Neutrophil (primary cell): ENCODE measurements around the gene MDN1.
"Not testable (repeated sequence)": the region's sequence is repeated elsewhere in the genome, so short reads cannot be mapped to it uniquely, and the experiment has no call there.

ENCODE experiments used
- H3K27ac ChIP-seq: fragments of 200-600 bp; sonication (generic); 2 replicates; pipeline ENCODE4 v1.5.1; 2016; ENCODE audit warnings: mild to moderate bottlenecking, moderate library complexity
- H3K27me3 ChIP-seq: fragments of 200-600 bp; sonication (generic); 2 replicates; pipeline ENCODE4 v1.6.0; 2016; ENCODE audit warnings: mild to moderate bottlenecking
- H3K36me3 ChIP-seq: fragments of 200-600 bp; sonication (generic); 2 replicates; pipeline ENCODE4 v1.5.1; 2017
- H3K4me1 ChIP-seq, 2 experiments: fragments of 200-600 bp in 1 of 2; sonication (generic) in 1 of 2; 1 replicate in 1 of 2; 2 replicates in 1 of 2; pipeline versions ENCODE4 v1.5.1 to v1.6.1; 2013 to 2016; ENCODE audit warnings: low read depth in 1 of 2, low read length in 1 of 2, mild to moderate bottlenecking in 1 of 2, moderate library complexity in 1 of 2; ENCODE audit not compliant: control insufficient read depth in 1 of 2, insufficient read depth in 1 of 2
- H3K4me3 ChIP-seq, 2 experiments: fragments of 200-600 bp in 1 of 2; sonication (generic) in 1 of 2; 1 replicate in 1 of 2; 2 replicates in 1 of 2; pipeline ENCODE4 v1.5.1; 2013 to 2016; ENCODE audit warnings: low read depth in 1 of 2, low read length in 1 of 2, mild to moderate bottlenecking in 1 of 2, moderate library complexity in 1 of 2
- H3K9me3 ChIP-seq: fragments of 200-600 bp; sonication (generic); 2 replicates; pipeline ENCODE4 v1.5.1; 2016
- CTCF ChIP-seq: fragments of 200-600 bp; sonication (generic); IDR thresholded peaks from 2 replicates; pipeline ENCODE4 v1.5.1; 2016; ENCODE audit warnings: antibody characterized with exemption

MDN1 gene

DNA sequence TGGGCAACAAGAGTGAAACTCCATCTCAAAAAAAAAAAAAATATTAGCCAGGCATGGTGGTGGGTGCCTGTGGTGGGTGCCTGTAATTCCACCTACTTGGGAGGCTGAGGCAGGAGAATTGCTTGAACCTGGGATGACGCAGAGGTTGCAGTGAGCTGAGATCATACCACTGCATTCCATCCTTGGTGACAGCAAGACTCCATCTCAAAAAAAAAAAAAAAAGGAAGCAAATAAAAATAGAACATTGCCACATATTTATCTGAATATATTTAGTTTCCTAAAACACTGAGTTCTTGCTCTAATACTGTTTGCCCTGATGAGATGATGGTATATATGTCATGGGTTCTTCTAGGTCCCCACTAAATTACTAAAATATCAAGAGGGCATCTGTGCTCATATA, 38.4 kb upstream of the MDN1 start:
- H3K9me3 ChIP-seq: no peaks in the 10 kb centered on the region
- no peak for TF ChIP-seq CTCF
- H3K4me1 ChIP-seq: no peaks in the 10 kb centered on the region
- H3K4me3 ChIP-seq: no peak overlapping the region
- H3K27me3 ChIP-seq: no peaks in the 10 kb centered on the region
- peaks cover 90% of the 10 kb centered on the region for H3K36me3 ChIP-seq
- no peak overlapping the region for H3K27ac ChIP-seq

GRCh38 chr6:89853068-89853467, 33.5 kb upstream of the MDN1 start:
- TF ChIP-seq CTCF: no peak
- Histone ChIP-seq H3K27ac (no peak overlapping the region), H3K4me1 (no peaks in the 10 kb centered on the region), H3K9me3 (no peaks in the 10 kb centered on the region), H3K36me3 (peaks cover 76% of the 10 kb centered on the region), H3K27me3 (no peaks in the 10 kb centered on the region), H3K4me3 (no peak overlapping the region)

- not testable (repeated sequence) for H3K27me3 ChIP-seq, H3K27ac ChIP-seq, H3K9me3 ChIP-seq, H3K4me3 ChIP-seq, H3K4me1 ChIP-seq
- H3K36me3 ChIP-seq: peaks cover 34% of the 10 kb centered on the region
Measured at GRCh38 chr6:89847513-89847912, 27.9 kb upstream of the MDN1 start.

GRCh38 chr6:89843070-89843469, 23.5 kb upstream of the MDN1 start:
- H3K27ac ChIP-seq: no peak overlapping the region
- peaks cover 15% of the 10 kb centered on the region for H3K36me3 ChIP-seq
- no peak overlapping the region for H3K4me3 ChIP-seq
- TF ChIP-seq CTCF: no peak
- no peaks in the 10 kb centered on the region for H3K9me3 ChIP-seq
- no peaks in the 10 kb centered on the region for H3K4me1 ChIP-seq
- no peaks in the 10 kb centered on the region for H3K27me3 ChIP-seq

DNA sequence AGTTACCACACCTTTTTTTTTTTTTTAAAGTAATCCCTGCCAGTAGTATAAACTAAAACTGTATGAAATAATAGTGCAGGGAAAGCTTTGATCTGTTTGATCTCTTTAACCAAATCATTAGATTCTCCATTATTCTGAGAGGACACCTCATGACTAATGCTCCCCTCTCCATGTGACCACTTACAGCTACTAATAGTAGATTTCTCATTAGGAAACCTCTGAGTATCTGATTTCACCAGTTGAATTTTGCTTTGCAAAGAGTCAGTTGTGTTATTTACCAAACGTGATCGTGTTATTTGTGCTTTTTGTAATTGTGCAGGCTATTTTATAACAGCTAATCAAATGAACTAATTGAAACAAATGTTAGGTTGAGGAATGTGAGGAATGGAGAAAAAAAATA, 22.6 kb upstream of the MDN1 start:
- Histone ChIP-seq H3K27me3 (no peaks in the 10 kb centered on the region), H3K4me1 (no peaks in the 10 kb centered on the region), H3K36me3 (peaks cover 10% of the 10 kb centered on the region), H3K4me3 (no peak overlapping the region), H3K27ac (no peak overlapping the region), H3K9me3 (no peaks in the 10 kb centered on the region)
- no peak for TF ChIP-seq CTCF

DNA sequence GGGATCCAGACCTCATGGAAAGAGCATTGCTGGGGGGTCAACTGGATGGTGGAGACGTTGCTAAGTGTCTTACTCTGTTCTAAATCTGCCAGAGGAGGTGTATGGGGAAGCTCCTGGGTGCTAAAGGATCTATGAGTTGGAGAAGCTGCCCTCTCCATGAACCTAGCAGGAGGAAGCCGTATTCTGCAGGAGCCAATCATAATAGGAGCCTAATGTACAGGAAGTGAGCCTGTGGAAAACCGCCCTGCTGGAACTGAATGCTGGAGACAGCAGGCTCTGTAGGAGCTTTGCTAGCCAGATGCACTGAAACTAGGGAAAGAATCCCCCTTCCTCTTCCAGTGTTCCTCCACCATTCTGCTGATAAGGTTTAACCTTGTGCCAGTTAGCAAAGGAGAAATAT, 20.9 kb upstream of the MDN1 start:
- Histone ChIP-seq H3K36me3 (peaks cover 11% of the 10 kb centered on the region), H3K4me1 (no peaks in the 10 kb centered on the region), H3K4me3 (no peak overlapping the region), H3K27me3 (no peaks in the 10 kb centered on the region), H3K27ac (no peak overlapping the region), H3K9me3 (no peaks in the 10 kb centered on the region)
- no peak for TF ChIP-seq CTCF
